IPS DF 6.9 (cell line): ENCODE data around the gene FRMD4A.
"Not testable (repeated sequence)": the region's sequence is repeated elsewhere in the genome, so short reads cannot be mapped to it uniquely, and the experiment has no call there.

Experiments used
- DNase-seq: peaks from one replicate; pipeline ENCODE4 v3.0.0-alpha.2; 2013; ENCODE audit warnings: low read depth, low spot score
- H3K27ac ChIP-seq: one replicate; pipeline ENCODE4 v1.5.1; 2013; ENCODE audit warnings: low read length, control low read depth
- H3K27me3 ChIP-seq: 2 replicates; pipeline ENCODE4 v1.6.1; 2013; ENCODE audit warnings: mild to moderate bottlenecking, low read length; ENCODE audit not compliant: control insufficient read depth, insufficient read depth
- H3K36me3 ChIP-seq: 2 replicates; pipeline ENCODE4 v1.6.1; 2013; ENCODE audit warnings: low read length; ENCODE audit not compliant: control insufficient read depth, insufficient read depth
- H3K4me1 ChIP-seq: 2 replicates; pipeline ENCODE4 v1.6.1; 2013; ENCODE audit warnings: low read length; ENCODE audit not compliant: control insufficient read depth, insufficient read depth
- H3K4me3 ChIP-seq: 2 replicates; pipeline ENCODE4 v1.5.1; 2013; ENCODE audit warnings: mild to moderate bottlenecking, low read length
- H3K9me3 ChIP-seq: 2 replicates; pipeline ENCODE4 v1.6.1; 2013; ENCODE audit warnings: low read length, inconsistent platforms; ENCODE audit not compliant: control insufficient read depth, insufficient read depth
- WGBS: extraction: QIAGEN DNeasy Blood & Tissue Kit; methylation state at CpG from one replicate; pipeline ENCODE4 v1.1.7; 2013; ENCODE audit warnings: mixed read lengths, missing lambda C conversion rate; ENCODE audit not compliant: insufficient read length, insufficient coverage; 5-methylcytosine and 5-hydroxymethylcytosine counted together

The FRMD4A gene

GRCh38 chr10:14087566-14087965 lies 243.2 kb downstream of the FRMD4A start:
- H3K36me3 ChIP-seq = no peaks in the 10 kb centered on the region
- H3K9me3 ChIP-seq = no peaks in the 10 kb centered on the region
- H3K4me1 ChIP-seq = peaks cover 2% of the 10 kb centered on the region; the same call in 1 of the 2 replicates
- H3K27me3 ChIP-seq = no peaks in the 10 kb centered on the region
- WGBS = no CpG with 5 or more reads among the region's 7 CpGs
- no peak overlapping the region for H3K27ac ChIP-seq
- no peak for DNase-seq
- H3K4me3 ChIP-seq = no peak overlapping the region

DNA sequence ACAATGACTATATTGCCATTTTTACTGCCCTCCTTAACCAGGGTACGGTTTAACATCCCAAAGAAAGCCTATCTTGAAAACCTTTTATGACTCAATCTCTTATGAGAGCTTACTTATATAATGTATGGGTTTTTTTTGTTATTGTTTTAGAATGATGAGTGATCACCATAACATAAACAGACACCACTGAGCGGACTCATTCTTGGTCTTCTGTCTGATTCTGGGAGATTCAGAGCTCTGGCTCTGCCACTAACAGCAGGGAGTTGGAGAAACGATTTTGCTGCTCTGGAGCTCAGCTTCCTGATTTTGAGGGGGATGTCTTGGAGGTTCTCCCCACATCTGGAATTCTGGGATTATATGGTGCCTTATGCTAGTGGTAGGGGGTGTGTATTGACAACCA lies 244.1 kb downstream of the FRMD4A start:
- WGBS = no CpG with 5 or more reads among the region's 3 CpGs

GRCh38 chr10:14084875-14085274 lies 245.8 kb downstream of the FRMD4A start:
- no peaks in the 10 kb centered on the region for H3K36me3 ChIP-seq
- no CpG with 5 or more reads among the region's 7 CpGs for WGBS
- H3K4me3 ChIP-seq = no peak overlapping the region
- peaks cover 2% of the 10 kb centered on the region; the same call in 1 of the 2 replicates for H3K4me1 ChIP-seq
- H3K9me3 ChIP-seq = no peaks in the 10 kb centered on the region
- no peaks in the 10 kb centered on the region for H3K27me3 ChIP-seq
- DNase-seq = no peak
- no peak overlapping the region for H3K27ac ChIP-seq

More for the DNA sequence above, 244.1 kb downstream of the FRMD4A start:
- DNase-seq = no peak
- Histone ChIP-seq H3K9me3 (no peaks in the 10 kb centered on the region), H3K4me1 (peaks cover 2% of the 10 kb centered on the region; the same call in 1 of the 2 replicates), H3K27me3 (no peaks in the 10 kb centered on the region), H3K27ac (no peak overlapping the region), H3K4me3 (no peak overlapping the region), H3K36me3 (no peaks in the 10 kb centered on the region)

GRCh38 chr10:14080795-14081194 lies 249.9 kb downstream of the FRMD4A start:
- H3K27ac ChIP-seq = no peak overlapping the region
- no peaks in the 10 kb centered on the region for H3K36me3 ChIP-seq
- WGBS = no CpG with 5 or more reads among the region's 4 CpGs

GRCh38 chr10:14077430-14077829 lies 253.3 kb downstream of the FRMD4A start:
- H3K36me3 ChIP-seq = no peaks in the 10 kb centered on the region
- H3K27me3 ChIP-seq = no peaks in the 10 kb centered on the region
- DNase-seq = no peak
- no CpG with 5 or more reads among the region's 3 CpGs for WGBS
- H3K4me1 ChIP-seq = no peaks in the 10 kb centered on the region
- H3K4me3 ChIP-seq = no peak overlapping the region
- H3K27ac ChIP-seq = no peak overlapping the region
- H3K9me3 ChIP-seq = no peaks in the 10 kb centered on the region

More at GRCh38 chr10:14080795-14081194, 249.9 kb downstream of the FRMD4A start:
- Histone ChIP-seq H3K9me3 (no peaks in the 10 kb centered on the region), H3K27me3 (no peaks in the 10 kb centered on the region), H3K4me1 (no peaks in the 10 kb centered on the region), H3K4me3 (no peak overlapping the region)
- no peak for DNase-seq

DNA sequence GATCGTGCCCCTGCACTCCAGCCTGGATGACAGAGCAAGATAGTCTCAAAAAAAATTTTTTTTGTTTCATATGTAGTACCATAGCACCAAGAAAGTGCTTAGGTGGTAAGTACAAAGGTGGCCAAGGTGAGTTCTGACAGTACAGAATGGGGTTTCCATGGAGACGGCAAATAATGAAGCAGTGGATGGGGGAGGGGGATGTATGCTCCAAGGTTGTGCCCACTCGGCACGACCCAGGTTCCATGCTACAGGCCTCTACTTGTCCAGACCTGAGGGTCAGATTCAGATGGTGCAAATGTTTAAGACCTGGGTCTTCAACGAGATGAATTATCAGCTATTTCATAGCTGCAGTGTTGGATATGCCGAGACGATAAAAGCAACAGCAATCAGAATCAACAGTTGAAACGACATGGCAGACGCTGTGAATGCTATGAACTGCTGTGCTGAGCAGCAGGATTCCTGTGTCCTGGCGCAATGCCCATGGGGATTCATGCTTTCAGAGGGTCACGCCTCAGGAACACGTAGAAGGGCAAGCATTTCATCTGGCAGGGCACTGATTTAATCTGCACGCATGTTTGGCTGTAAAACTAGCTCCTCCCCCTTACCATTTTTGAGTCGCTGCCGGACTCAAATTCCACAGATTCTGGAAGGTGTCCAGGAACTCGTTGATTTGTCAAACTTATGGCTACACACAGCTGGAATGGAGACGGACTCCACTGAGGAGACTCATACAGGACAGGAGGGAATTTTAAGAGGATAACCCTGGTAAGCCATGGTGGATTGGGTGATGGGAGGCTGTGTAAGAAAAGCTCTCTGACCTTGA lies 256.5 kb downstream of the FRMD4A start:
- H3K27ac ChIP-seq = no peak overlapping the region
- no peak for DNase-seq
- no peaks in the 10 kb centered on the region for H3K27me3 ChIP-seq
- no peaks in the 10 kb centered on the region for H3K36me3 ChIP-seq
- WGBS = no CpG with 5 or more reads among the region's 17 CpGs
- no peaks in the 10 kb centered on the region for H3K4me1 ChIP-seq
- no peaks in the 10 kb centered on the region for H3K9me3 ChIP-seq
- H3K4me3 ChIP-seq = no peak overlapping the region

- Histone ChIP-seq H3K36me3 (no peaks in the 10 kb centered on the region), H3K27ac (no peak overlapping the region), H3K4me1 (no peaks in the 10 kb centered on the region), H3K27me3 (no peaks in the 10 kb centered on the region), H3K4me3 (no peak overlapping the region), H3K9me3 (no peaks in the 10 kb centered on the region)
- DNase-seq = no peak
- no CpG with 5 or more reads among the region's 3 CpGs for WGBS
Measured at GRCh38 chr10:14072541-14072940, 258.2 kb downstream of the FRMD4A start.

DNA sequence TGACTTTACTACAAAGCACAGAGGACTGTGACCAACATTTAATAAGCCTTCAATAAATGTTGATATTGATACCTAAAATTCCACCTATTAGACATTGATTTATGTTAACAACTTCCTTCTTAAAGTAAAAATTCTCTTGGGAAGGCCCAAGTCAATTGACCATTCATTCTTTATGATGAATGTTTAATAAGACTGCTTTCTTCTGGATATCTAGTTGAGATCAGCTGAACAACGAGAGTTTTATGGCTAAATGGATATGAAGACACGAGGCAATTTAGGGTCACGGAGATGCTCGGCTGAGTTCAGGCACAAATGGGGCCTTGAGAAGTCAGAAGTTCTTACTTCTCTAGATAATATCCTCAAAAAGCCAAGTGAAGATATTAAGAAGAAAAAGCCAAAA lies 258.8 kb downstream of the FRMD4A start:
- DNase-seq = no peak
- no CpG with 5 or more reads among the region's 4 CpGs for WGBS
- no peaks in the 10 kb centered on the region for H3K36me3 ChIP-seq

DNA sequence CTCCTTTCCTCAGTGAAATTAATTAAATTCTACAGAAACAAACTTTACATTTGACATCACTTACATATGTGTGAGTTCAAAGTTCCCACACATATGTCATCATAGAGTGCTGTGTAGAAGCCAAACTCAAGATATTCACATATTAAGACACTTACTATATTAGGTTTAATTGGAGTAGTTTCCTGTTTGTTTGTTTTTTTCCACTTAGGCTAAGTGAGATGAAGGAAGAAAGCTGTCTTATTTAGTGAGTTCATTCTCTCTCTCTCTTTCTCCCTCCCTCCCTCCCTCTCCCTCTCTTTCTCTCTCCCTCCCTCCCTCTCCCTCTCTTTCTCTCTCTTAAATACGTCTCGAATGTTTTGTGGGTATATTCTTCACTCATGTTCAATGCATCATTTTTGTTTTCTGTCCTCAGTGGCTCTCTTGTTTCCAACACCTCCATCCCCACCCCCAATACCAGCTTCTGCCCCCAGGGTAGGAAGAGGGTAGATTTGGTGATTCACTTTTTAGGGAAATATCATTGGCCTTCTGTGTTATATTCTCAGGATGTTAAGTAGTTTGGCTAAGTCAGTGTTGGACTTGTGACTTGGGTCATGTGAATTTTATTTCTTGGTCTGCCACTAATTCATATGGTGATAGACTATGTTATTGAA lies 262.0 kb downstream of the FRMD4A start:
- no peaks in the 10 kb centered on the region for H3K27me3 ChIP-seq
- no peak overlapping the region for H3K4me3 ChIP-seq
- 100% methylated on average over 2 of the region's 2 CpGs for WGBS
- DNase-seq = no peak
- no peaks in the 10 kb centered on the region for H3K4me1 ChIP-seq
- no peaks in the 10 kb centered on the region for H3K9me3 ChIP-seq
- no peak overlapping the region for H3K27ac ChIP-seq
- no peaks in the 10 kb centered on the region for H3K36me3 ChIP-seq

More for the DNA sequence above, 258.8 kb downstream of the FRMD4A start:
- Histone ChIP-seq H3K4me1 (no peaks in the 10 kb centered on the region), H3K4me3 (no peak overlapping the region), H3K27ac (no peak overlapping the region), H3K27me3 (no peaks in the 10 kb centered on the region), H3K9me3 (no peaks in the 10 kb centered on the region)

- H3K4me1 ChIP-seq, DNase-seq, H3K36me3 ChIP-seq, H3K27ac ChIP-seq, H3K4me3 ChIP-seq, H3K9me3 ChIP-seq, H3K27me3 ChIP-seq: not testable (repeated sequence)
- no CpG with 5 or more reads among the region's 5 CpGs for WGBS
Measured at GRCh38 chr10:14067638-14068037, 263.1 kb downstream of the FRMD4A start.
